ENCODE measurements around the gene VPS52. TPM values are rescaled to one million over a fixed set of nuclear protein-coding genes. Genes with fewer than 3 reads are reported as not detected.
A peak's percentile ranks its signal among the peaks of the same experiment; 100 is the strongest.

Gene VPS52
- total and polyA plus RNA-seq, 9 of the 15 experiments (the other 6 are each of a cell fraction or from before 2014, with no cell fraction given) = 24.4 to 103 (median 40.2) TPM

DNA sequence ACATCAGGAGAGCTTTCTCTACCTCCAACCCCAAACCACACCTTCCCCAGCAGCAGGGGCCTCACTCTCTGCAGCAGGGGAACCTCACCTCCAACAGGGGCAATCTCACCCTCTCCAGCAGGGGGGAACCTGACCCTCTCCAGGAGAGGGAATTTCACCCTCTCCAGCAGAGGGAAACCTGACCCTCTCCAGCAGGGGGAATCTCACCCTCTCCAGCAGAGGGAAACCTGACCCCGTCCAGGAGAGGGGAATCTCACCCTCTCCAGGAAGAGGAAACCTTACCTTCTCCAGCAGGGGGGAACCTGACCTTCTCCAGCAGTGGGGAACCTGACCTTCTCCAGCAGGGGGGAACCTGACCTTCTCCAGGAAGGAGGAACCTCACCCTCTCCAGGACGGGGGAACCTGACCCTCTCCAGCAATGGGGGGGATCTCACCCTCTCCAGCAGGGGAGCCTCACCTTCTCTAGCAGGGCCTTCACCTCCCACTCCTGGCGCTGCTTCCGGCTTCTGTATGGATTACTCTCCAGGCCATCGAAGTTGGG lies 8.4 kb upstream of the VPS52 start (continued):
- TF ChIP-seq, protein P1, sequence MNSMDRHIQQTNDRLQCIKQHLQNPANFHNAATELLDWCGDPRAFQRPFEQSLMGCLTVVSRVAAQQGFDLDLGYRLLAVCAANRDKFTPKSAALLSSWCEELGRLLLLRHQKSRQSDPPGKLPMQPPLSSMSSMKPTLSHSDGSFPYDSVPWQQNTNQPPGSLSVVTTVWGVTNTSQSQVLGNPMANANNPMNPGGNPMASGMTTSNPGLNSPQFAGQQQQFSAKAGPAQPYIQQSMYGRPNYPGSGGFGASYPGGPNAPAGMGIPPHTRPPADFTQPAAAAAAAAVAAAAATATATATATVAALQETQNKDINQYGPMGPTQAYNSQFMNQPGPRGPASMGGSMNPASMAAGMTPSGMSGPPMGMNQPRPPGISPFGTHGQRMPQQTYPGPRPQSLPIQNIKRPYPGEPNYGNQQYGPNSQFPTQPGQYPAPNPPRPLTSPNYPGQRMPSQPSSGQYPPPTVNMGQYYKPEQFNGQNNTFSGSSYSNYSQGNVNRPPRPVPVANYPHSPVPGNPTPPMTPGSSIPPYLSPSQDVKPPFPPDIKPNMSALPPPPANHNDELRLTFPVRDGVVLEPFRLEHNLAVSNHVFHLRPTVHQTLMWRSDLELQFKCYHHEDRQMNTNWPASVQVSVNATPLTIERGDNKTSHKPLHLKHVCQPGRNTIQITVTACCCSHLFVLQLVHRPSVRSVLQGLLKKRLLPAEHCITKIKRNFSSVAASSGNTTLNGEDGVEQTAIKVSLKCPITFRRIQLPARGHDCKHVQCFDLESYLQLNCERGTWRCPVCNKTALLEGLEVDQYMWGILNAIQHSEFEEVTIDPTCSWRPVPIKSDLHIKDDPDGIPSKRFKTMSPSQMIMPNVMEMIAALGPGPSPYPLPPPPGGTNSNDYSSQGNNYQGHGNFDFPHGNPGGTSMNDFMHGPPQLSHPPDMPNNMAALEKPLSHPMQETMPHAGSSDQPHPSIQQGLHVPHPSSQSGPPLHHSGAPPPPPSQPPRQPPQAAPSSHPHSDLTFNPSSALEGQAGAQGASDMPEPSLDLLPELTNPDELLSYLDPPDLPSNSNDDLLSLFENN (IDR thresholded peaks at IDR 0.05; ENCODE audit: low read depth in 2 of 2, low read length in 2 of 2) = no peak
- TF ChIP-seq PTRF (tag; IDR thresholded peaks at IDR 0.05) (no peak), HMG20A (CRISPR knock-in tag; conservative IDR thresholded peaks at IDR 0.05) (no peak), GTF2E2 (tag; IDR thresholded peaks at IDR 0.05) (no peak), DACH1 (IDR thresholded peaks at IDR 0.05; ENCODE audit: partially characterized antibody) (no peak), MECOM (CRISPR knock-in tag; IDR thresholded peaks at IDR 0.05) (no peak), U2AF2 (optimal IDR thresholded peaks at IDR 0.05; ENCODE audit: low read depth, low read length) (no peak), MXI1 (IDR thresholded peaks at IDR 0.05; ENCODE audit: low read depth, low read length) (no peak), ZNF41 (CRISPR knock-in tag; conservative IDR thresholded peaks at IDR 0.05) (no peak), ZNF444 (CRISPR knock-in tag; IDR thresholded peaks at IDR 0.05) (no peak), XRCC3 (IDR thresholded peaks at IDR 0.05) (no peak), CHD1 (IDR thresholded peaks at IDR 0.05; ENCODE audit: low read length) (no peak), POLR3G (IDR thresholded peaks at IDR 0.05; ENCODE audit: extremely low read depth, insufficient read length, insufficient replicate concordance) (no peak), NFRKB (IDR thresholded peaks at IDR 0.05; ENCODE audit: low read depth) (no peak), FOXA3 (CRISPR knock-in tag; conservative IDR thresholded peaks at IDR 0.05 in 1 of 2, IDR thresholded peaks at IDR 0.05 in 1 of 2) (no peak), ZNF143 (CRISPR knock-in tag; IDR thresholded peaks at IDR 0.05) (no peak), NBN (IDR thresholded peaks at IDR 0.05; ENCODE audit: low read depth) (peak; percentile 46; the same call in 1 of the 2 replicates), CBX5 (IDR thresholded peaks at IDR 0.05; ENCODE audit: borderline replicate concordance, low read depth) (no peak), PML (IDR thresholded peaks at IDR 0.05; ENCODE audit: low read length) (no peak), ZNF175 (CRISPR knock-in tag; IDR thresholded peaks at IDR 0.05; ENCODE audit: low read depth) (no peak), ZNF408 (CRISPR knock-in tag; IDR thresholded peaks at IDR 0.05; ENCODE audit: low read depth) (no peak), TOE1 (IDR thresholded peaks at IDR 0.05; ENCODE audit: borderline replicate concordance) (0 out of 2 replicates have a peak, but pooled peaks have one; percentile 41), TOE1 (CRISPR knock-in tag; IDR thresholded peaks at IDR 0.05; ENCODE audit: borderline replicate concordance, low read depth) (no peak), ZNF644 (tag; IDR thresholded peaks at IDR 0.05; ENCODE audit: low read depth) (no peak)
- TF ChIP-seq, protein P2, sequence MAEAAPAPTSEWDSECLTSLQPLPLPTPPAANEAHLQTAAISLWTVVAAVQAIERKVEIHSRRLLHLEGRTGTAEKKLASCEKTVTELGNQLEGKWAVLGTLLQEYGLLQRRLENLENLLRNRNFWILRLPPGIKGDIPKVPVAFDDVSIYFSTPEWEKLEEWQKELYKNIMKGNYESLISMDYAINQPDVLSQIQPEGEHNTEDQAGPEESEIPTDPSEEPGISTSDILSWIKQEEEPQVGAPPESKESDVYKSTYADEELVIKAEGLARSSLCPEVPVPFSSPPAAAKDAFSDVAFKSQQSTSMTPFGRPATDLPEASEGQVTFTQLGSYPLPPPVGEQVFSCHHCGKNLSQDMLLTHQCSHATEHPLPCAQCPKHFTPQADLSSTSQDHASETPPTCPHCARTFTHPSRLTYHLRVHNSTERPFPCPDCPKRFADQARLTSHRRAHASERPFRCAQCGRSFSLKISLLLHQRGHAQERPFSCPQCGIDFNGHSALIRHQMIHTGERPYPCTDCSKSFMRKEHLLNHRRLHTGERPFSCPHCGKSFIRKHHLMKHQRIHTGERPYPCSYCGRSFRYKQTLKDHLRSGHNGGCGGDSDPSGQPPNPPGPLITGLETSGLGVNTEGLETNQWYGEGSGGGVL (CRISPR knock-in tag; IDR thresholded peaks at IDR 0.05) = no peak
- TF ChIP-seq, protein P3, sequence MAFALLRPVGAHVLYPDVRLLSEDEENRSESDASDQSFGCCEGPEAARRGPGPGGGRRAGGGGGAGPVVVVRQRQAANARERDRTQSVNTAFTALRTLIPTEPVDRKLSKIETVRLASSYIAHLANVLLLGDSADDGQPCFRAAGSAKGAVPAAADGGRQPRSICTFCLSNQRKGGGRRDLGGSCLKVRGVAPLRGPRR (CRISPR knock-in tag; IDR thresholded peaks at IDR 0.05) = no peak
